Ureter (tissue), 1 donor: Measurements from ENCODE around the gene USP3. TPM values are rescaled to one million over a fixed set of nuclear protein-coding genes. Genes with fewer than 3 reads are reported as not detected.
"Not testable (repeated sequence)": the region's sequence is repeated elsewhere in the genome, so short reads cannot be mapped to it uniquely, and the experiment has no call there.

Source experiments
- DNase-seq: peaks from one replicate; pipeline ENCODE4 v3.0.0-alpha.2; 2020; ENCODE audit warnings: low spot score
- total RNA-seq: library from RNA; stranded (reverse); gene quantifications from one replicate; pipeline ENCODE4 v1.2.4, GENCODE V29; 2023
- donor health status: DM: yes; HTN: yes; CAD: no.

Gene USP3
- total RNA-seq, 1 donor from 2014 or later: 107 TPM

DNA sequence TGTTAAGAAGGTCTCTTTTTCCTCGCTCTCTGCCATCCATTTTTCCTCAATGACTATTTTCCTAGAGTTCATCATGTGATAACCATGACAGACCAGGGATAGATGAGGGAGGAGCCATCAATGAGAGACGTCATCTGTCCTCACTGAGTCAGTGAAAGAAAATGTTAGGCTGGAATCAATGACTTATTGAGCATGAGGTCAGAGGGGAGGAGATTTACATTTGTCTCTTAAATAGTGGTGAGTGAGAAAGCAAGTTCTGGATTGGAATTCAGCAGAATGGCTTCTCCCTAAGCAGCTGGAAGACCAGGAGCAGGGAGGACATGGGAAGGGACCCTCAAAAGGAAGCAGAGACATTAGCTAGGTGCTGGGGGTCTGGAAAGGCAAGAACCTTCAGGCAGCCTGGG, 28.2 kb upstream of the USP3 start:
- no peak for DNase-seq

DNA sequence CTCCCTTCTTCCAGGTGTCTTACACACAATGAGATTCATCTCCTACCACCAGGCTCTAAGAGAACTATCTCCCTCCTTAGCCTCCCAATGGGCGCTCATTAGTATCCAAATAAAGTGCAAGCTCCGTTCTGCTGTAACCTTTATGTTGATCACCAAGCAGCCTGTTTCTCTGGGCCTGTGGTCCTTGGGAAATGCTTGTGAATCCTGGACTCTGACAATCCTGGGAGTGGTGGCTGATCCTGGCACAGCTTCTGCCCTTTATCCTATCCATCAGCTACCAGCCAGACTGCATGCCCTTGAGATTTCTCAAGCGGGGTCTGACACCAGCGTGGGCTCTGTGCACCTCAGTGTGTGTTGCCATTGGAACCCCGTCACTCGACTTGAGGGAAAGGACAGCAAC, 26.1 kb upstream of the USP3 start:
- no peak for DNase-seq

DNA sequence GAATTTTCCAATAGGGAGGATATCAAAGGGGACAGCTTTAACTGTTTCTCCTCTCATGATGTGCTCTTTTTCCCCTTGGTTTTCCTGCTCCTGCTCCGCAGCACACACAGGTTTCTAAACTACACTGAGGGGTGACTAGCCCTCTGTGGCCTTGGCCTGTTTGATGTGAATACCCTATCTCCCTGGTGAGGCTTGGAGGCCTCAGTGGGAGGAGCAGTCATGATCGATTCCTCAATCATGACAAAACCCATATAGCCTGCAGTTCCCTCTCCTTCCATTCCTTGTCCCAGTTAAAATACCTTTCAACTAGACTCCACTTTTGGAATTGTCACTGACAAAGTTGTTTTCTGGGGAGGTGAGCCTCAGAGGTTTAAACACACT, 24.0 kb upstream of the USP3 start:
- no peak for DNase-seq

DNA sequence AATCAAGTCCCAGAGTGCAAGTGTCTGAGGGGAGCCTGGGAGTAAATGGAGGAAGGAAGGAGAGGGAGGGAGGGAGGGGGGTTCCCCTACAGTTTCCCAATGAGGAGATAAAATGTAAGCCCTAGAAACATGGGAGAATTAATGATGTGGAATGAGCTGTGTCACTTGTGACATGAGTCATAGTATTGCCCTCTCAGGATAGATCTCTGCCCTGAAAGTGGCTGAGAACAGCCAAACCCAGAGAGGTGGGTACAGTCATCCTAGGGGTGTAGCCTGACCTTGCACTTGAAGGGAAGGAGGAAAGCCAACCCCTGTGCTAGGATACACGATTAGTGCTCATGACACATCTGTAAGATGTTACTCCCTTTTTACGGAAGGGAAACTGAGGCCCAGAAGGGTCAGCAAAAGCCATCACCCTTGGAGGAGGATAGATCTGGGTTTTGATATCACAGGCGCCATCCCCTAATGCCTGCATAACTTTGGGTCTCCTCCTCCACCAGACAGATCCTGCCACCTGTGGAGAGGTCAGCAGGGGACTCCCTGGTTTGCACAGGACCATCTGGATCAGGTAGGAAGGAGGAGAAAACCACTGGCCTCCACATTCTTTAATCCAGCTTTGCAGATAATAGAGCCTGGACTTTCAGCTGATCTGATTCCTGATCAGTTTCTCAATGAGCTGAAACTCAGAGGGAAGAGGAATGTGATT, 23.1 kb upstream of the USP3 start:
- DNase-seq: no peak

DNA sequence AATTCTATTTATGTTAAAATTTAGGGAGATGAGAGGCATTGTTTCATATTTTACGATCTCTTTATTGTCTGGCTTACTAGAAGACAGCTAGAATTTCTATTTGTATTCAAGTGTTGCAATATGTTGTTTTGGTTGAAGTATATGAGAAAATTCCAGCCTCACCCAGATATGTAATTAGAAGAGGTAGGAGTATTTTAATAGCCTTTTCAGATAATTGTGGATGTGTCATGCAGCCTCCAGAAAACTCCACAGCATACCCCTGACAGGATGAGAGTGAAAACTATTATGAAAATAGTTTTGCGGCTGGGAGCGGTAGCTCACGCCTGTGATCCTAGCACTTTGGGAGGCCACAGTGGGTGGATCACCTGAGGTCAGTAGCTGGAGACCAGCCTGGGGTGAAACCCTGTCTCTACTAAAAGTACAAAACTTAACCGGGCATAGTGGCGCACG, 21.5 kb upstream of the USP3 start:
- DNase-seq: no peak

DNA sequence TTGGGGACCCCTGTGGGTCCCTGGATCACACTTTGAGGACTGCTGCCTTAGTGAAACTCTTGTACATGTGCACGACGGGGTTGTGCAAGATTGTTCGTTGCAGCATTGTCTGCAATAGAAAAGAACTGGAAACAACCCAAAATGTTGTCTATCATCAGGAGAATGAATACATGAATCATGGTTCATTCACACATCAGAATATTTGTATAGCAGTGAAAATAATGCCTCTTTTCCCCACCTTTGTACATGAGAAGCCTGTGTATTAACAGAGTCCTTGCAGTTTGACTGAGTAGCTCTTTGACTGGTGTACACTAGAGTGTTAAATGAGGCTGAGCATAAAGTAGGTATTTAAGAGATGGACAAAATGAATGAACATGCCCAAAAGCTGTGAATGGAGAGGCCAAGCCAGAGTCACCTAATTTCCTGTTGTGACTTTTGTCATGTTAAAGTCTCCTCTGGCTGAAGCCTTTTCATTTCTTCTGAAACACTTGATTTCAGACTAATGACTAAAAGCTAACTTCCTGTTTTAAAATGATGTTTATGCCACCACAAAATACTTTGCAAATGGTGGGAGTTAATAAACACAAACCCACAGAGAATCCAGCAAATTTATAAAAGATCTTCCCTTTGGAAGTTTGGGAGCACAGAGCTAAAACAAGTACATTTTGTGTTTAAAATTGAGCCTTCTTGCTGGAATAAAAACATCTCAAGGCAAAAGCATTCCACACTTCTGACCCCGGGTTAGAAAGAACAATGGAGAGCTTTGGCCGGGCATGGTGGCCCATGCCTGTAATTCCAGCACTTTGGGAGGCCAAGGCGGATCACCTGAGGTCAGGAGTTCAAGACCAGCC, 20.6 kb upstream of the USP3 start:
- no peak for DNase-seq

DNA sequence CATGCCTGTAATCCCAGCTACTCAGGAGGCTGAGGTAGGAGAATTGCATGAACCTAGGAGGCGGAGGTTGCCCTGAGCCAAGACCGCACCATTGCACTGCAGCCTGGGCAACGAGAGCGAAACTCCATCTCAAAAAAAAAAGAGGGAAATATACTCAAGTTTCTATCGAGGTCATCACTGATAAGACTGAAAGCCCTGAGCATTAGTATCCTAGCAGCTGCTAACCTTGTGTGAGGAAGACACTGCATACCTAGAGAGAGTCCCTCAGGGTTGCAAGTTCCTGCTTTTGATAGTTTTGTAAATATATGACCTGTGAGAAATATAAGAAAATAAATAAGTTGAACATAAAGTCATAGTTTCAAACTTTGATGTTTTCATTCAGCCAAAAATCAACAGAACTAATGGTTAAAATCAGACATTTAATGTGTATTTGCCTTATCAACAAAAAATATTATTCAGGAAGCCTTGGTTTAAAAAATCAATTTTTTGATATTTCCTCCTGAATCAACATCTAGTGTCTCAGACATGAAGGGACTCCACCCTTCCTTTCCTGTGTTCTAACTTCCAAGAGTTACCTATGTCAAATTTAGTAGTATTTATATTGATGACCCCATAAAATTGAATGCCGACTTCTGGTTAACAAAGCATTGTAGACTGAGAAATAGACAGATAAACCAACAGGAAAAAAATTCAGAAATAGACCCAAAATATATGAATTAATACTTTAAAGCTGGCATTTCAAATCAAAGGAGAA, 19.8 kb upstream of the USP3 start:
- no peak for DNase-seq

DNA sequence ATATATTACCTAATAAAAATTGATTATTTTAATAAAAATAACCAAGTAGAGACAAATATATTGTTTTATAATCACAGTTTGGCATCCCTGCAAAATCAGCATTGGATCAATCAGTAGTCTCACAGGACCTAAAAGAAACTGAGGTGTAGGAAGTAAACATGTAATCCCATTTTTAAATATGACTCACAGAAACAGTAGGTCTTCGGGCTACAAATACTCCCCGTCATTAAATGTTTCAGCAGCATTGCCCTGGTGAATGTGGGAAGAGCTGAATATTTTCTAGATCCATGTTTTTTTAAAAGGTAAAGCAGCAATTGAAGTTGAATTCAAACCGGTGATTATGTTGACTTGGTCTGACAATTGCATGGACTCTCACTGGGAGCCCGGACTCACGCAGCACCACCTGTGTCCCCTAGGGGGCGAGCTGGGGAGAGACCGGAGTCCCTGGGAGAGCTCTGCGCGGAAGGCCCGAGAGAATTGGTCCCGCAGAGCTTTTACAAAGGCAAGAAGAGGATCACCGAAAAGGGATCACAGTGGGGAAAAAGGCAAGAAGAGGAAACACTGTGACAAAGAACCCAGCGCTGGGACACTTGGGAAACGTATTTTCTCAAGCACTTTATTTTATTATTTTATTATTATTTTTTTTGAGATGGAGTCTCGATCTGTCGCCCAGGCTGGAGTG, 17.2 kb upstream of the USP3 start:
- peak; percentile 92 for DNase-seq

DNA sequence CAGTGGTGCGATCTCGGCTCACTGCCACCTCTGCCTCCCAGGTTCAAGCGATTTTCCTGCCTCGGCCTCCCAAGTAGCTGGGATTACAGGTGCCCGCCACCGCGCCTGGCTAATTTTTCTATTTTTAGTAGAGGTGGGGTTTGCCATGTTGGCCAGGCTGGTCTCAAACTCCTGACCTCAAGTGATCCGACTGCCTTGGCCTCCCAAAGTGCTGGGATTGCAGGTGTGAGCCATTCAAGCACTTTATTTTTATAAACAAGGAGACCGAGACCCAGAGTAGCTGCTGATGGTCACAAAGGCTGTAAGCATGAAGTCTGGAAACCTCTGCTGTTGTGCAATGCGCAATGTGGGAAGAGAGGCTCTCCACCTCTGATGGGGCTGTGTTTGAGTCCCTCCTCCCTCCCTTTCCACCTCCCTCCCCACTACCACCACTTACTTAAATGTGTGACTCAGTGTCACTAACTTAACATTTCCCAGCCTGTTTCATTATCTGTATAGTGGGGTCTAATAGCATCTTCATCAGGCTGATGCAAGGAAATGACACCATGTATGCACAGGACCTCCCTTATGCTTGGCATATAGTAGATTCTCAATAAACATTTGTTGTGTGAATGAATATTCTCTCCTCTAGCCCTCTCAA, 16.5 kb upstream of the USP3 start:
- not testable (repeated sequence) for DNase-seq

DNA sequence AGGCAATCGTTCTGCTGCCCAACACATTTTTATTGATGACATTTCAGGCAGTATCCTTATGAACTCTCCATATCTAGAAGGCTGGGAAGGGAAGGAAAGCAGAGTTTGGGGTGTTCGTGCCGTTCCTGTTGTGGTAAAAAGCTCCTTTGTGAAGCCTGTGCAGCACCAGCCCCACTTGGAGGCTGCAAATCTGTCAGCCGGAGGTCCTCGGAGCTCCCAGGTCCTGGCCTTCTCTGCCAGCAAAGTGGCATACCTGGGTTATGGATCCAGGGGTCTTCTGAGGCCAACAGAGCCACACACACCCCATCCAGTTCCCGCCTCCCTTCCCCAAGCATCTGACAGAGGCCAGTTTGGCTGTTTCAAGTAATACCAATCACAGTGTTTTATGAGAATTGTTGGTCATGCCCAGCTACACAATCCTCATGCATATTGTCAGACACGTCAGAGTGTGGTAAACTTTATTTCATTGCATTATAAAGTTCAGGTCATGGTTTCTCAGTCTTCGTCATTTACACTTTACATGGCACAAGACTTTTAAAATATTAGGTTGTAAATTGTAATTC, 15.9 kb upstream of the USP3 start:
- no peak for DNase-seq

DNA sequence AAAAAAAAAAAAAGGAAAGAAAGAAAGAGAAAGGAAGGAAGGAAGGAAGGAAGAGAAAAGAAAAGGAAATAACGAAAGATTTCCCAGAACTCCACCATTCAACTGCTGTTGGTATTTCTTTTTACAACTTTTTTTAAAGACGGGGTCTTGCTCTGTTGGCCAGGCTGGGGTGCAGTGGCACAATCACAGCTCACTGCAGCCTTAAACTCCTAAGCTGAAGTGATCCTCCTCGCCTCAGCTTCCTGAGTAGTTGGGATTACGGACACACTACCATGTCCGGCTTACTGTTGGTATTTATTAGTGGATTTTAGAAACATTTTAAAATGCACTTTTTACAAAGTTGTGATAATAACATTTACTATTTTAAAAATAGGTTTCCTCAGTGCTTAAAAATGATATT, 15.0 kb upstream of the USP3 start:
- no peak for DNase-seq

DNA sequence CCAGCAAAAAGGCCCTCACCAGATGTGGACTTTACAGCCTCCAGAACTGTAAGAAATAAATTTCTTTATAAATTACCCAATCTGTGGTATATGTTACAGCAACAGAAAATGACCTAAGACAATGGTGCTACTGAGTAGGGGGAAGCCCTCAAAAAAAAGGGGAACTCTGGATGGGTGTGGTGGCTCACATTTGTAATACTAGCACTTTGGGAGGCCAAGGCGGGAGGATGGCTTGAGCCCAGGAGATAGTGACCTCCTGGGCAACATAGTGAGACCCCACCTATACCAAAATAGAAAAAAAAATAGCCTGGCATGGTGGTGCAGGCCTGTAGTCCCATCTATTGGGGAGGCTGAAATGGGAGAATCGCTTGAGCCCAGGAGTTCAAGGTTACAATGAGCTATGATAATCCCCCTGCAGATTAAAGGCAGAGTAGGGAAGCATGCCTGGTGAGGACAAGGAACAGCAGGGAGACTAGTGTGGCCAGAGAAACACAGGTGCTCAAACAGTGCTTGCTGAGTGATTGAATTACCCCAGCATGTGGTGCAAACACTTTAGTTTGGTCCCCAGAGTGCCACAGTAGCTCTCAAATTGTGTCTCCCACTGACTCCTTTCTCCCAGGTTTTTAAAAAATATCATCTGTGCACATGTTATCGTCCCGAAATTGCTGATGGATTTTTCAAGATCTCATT, 13.9 kb upstream of the USP3 start:
- no peak for DNase-seq

DNA sequence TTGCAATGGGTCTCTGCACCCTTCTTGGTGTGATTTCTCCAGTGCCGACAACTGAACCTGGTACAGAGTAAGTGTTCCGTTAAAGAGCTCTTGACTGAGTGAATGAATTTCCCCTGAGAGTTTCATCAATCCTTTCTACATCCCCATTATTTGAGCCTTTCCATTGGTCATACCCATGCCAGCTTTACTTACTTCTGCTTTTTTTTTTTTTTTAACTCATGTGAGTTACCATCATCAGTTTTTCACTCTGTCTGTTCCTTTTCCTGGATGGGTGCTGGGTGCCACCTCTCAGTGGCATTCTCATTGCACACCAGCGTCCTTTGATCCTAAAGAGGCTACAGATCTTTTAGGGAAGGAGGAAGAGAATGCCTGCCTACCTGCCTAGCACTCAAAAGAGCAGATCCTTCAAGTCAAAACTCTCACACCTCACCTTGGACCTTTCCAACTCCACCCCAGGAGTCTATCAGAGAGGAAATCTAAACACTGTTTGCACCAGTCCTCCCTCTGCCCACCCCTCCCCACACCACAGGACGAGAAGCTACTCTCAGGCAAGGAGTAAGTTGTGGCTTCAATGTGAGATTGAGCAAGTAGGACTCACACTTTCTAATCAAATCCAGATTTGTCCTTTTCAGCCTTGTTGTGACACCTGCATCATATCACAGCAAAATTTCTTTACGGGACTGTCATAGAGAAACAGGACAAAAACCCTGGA, 13.1 kb upstream of the USP3 start:
- DNase-seq: no peak

DNA sequence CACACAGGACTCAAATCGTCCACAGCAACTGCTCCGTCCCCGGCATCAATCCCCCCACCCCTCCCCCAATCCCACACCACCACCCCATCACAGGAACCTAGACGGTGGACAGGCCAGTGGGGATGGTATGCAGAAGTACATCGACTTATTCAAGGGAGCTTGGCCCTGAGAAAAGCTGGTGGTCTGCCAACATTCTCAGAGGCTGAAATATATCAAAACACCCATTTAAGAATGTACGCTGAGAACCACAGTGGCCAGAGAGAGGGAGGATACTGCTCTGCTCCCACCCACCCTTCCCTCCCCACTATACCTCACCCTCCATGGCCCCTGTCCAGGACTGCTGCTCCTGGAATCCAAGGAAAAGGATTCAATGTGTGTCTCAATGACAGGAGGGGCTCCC, 12.4 kb upstream of the USP3 start:
- no peak for DNase-seq

DNA sequence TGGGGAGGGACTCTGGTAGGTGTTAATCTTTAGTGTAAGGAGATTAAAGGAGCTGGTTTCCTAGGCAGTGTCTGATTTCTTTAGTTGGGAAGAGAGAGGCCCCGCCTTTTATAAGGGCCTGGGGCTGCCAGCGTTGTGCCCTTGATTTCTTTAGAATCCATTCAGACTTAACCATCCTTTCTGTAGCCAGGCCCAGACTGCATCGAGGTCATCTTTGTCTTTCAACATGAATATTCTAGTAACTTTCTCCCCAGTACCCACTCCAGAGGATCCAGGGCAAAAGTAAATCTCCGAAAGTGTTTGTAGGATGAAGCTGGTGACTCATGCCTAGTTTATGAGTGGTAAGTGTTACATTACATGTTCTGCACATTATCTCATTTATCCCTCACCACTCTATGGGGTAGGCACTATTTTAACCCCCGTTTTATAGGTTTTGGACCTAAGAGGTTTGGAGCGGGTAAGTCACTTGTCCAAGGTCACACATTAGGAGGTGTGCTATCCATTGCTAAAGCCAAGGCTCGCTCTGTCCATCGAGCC, 11.8 kb upstream of the USP3 start:
- no peak for DNase-seq

DNA sequence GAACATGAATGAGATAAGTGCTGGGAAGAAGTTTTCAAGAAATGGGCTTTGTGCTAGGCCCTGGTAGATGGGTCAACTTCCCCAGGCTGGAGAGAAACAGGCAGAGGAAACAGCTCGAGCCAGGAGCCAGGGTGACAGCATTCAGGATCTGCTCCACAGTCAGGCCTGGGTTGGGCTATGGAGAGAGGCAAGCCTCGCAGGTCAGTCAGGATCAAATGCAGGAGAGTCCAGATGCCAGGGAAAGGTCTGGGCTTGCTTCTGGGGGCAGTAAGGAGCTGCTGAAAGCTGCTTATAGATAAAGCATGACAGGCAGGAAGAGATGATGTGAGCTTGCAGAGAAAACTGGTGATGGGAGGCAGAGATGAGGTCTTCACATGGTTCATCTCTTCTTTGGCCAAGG, 11.0 kb upstream of the USP3 start:
- no peak for DNase-seq

DNA sequence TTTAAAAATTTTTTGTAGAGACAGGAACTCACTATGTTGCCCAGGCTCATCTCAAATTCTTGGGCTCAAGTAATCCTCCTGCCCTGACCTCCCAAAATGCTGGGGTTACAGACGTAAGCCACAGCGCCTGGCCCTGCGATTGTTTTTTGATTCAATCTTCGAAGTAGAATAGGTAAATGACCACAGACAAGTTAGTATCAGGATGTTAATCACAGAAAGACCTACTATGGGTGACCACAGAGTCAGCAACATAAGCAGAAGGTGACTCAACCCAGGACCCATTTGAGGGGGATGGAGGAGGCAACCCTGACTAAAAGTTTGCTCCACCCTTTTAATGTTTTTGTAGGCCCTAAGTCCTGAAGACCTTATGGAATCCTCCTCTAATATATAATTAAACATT, 10.0 kb upstream of the USP3 start:
- DNase-seq: no peak

DNA sequence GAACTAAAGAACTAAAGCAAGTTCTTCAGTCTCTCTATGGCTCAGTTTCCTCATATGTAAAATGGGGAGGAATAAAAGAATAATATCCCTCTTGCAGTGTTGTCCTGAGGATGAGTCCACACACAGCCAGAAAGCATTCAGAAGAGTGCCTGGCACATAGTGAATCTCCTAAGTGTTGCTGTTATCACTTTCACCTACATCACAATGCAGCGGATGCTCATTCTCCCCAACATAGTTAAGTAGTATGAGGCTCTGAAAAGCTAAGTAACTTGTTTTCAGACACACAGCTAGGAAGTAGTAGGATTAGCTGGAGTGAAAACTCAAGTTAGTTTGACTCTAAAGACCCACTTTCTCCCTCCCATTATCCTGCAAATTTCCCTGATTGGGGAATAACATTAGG, 9.1 kb upstream of the USP3 start:
- no peak for DNase-seq

DNA sequence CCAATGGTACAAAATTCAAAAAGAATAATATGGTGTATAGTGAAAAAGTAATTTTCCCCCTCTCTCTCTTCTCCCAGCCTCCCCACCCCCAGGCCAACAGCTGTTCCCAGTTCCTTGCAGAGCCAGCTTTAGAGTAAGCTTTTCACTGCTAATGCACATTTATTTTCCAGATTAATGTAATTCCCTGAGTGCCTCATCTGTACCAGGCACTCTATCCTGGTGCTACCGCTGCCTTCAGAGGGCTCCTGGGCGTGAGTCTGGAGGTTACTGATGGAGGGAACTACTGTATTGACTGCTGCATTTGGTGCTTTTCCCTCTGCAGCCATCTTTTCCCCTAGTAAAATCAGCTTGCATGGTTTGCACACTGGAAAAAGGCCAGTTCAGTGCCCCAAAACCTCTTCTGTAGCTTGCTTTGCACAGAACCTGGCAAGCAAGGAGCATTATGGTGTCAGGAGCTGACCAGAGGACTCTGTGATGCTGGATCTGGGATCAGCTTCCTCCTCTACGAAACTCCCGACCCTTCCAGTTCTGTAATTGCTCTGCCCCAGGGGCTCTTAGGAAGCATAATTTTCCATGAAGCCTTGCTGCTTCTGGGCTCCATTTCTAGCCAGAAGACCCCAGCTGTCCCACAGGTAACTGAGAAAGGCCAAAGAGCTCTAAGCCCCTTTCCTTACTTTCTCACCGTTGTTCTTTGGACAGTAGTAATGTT, 8.5 kb upstream of the USP3 start:
- no peak for DNase-seq
